ENCODE data around the gene CLCN7. TPM values are rescaled to one million over a fixed set of nuclear protein-coding genes. Genes with fewer than 3 reads are reported as not detected.

CLCN7 gene
- total and polyA plus RNA-seq, 2 donors (not counting 3 experiments of a cell fraction or from before 2014, with no cell fraction given), result 59.8 to 94.9 TPM

DNA sequence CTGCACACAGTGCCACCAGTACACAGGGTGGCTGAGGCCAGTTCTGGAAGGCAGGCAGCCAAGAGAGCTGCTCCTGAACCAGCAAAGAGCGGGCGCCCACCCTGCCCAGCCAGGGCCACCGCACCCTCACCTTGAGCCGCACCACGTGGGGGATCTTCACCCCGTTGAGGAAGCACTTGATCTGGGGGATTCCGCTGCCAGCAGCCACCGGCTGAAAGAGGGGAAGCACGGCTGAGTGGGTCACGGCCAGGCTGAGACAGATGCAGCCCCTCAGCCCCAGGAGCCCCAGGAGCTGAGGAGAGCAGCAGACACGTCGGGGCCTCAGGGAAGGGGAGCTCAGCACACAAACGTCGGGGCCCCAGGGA, 15.9 kb downstream of the CLCN7 start:
- Histone ChIP-seq H2AFZ (ENCODE audit: low read depth, low read length) (no peak overlapping the region), H3K79me2 (ENCODE audit: control insufficient read depth, insufficient read depth, low read length) (no peaks in the 10 kb centered on the region), H4K20me1 (replicated peaks; ENCODE audit: control insufficient read depth, extremely low read depth, insufficient read depth, low read length) (no peaks in the 10 kb centered on the region), H3K4me2 (ENCODE audit: insufficient read depth, low read length) (no peak overlapping the region), H3K9me1 (replicated peaks; ENCODE audit: control insufficient read depth, extremely low read depth, insufficient read depth, low read length) (no peaks in the 10 kb centered on the region), H3K27me3 (ENCODE audit: control insufficient read depth in 2 of 2, insufficient read depth in 2 of 2, low read length in 2 of 2) (no peaks in the 10 kb centered on the region), H3K4me3 (replicated peaks in 1 of 3; ENCODE audit: insufficient read depth in 1 of 3, low read depth in 1 of 3, low read length in 3 of 3) (no peak overlapping the region), H3K27ac (ENCODE audit: insufficient read depth, low read depth, low read length) (no peak overlapping the region), H3K9me3 (replicated peaks; ENCODE audit: control insufficient read depth, insufficient read depth, low read length) (no peaks in the 10 kb centered on the region), H3K4me1 (ENCODE audit: control insufficient read depth, extremely low read depth, insufficient read depth, low read length) (no peaks in the 10 kb centered on the region), H3K36me3 (ENCODE audit: control insufficient read depth in 2 of 2, extremely low read depth in 1 of 2, insufficient read depth in 2 of 2, low read length in 2 of 2) (peaks cover 0 to 41% of the 10 kb centered on the region in 2 experiments), H3K9ac (replicated peaks; ENCODE audit: extremely low read depth, insufficient read depth, low read length) (no peak overlapping the region)
- ChIA-PET POLR2A (no interaction called here), CTCF (no interaction called here)
- no peak for DNase-seq (ENCODE audit: low read depth, low spot score)
- intact Hi-C loops (cut with micrococcal nuclease), result no loop called here
- TF ChIP-seq JUN (IDR thresholded peaks at IDR 0.05; ENCODE audit: borderline replicate concordance, insufficient read depth, insufficient read length, low read depth), result no peak
- TF ChIP-seq, protein P1, sequence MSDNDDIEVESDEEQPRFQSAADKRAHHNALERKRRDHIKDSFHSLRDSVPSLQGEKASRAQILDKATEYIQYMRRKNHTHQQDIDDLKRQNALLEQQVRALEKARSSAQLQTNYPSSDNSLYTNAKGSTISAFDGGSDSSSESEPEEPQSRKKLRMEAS (IDR thresholded peaks at IDR 0.05; ENCODE audit: insufficient read depth, insufficient read length), result no peak
- no peak for TF ChIP-seq EZH2 (IDR thresholded peaks at IDR 0.05; ENCODE audit: borderline replicate concordance, low read depth, low read length, severe bottlenecking)
- TF ChIP-seq POLR2A (IDR thresholded peaks at IDR 0.05; ENCODE audit: low read depth, low read length), result no peak
- TF ChIP-seq MYC (IDR thresholded peaks at IDR 0.05; ENCODE audit: low read depth, low read length), result no peak
- TF ChIP-seq, protein P2, sequence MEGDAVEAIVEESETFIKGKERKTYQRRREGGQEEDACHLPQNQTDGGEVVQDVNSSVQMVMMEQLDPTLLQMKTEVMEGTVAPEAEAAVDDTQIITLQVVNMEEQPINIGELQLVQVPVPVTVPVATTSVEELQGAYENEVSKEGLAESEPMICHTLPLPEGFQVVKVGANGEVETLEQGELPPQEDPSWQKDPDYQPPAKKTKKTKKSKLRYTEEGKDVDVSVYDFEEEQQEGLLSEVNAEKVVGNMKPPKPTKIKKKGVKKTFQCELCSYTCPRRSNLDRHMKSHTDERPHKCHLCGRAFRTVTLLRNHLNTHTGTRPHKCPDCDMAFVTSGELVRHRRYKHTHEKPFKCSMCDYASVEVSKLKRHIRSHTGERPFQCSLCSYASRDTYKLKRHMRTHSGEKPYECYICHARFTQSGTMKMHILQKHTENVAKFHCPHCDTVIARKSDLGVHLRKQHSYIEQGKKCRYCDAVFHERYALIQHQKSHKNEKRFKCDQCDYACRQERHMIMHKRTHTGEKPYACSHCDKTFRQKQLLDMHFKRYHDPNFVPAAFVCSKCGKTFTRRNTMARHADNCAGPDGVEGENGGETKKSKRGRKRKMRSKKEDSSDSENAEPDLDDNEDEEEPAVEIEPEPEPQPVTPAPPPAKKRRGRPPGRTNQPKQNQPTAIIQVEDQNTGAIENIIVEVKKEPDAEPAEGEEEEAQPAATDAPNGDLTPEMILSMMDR (IDR thresholded peaks at IDR 0.05; ENCODE audit: extremely low read depth in 1 of 2, insufficient read depth in 1 of 2, low read depth in 1 of 2, low read length in 2 of 2), result no peak
- no peak for TF ChIP-seq GATA2 (IDR thresholded peaks at IDR 0.05; ENCODE audit: insufficient read depth, insufficient read length, low read depth, low read length)
- TF ChIP-seq POLR2AphosphoS5 (IDR thresholded peaks at IDR 0.05; ENCODE audit: insufficient read depth, low read depth, low read length), result no peak
- TF ChIP-seq FOS (IDR thresholded peaks at IDR 0.05; ENCODE audit: borderline replicate concordance, insufficient read depth, low read length), result no peak
- no TSS peak for BruUV-seq (replicated peaks)
- dilution Hi-C loops (cut with MboI; ENCODE audit: extremely low pct_ligation_motif_present, low sequenced_read_pairs), result no loop called here
- FAIRE-seq, result no peak
